Chondrocyte (in vitro differentiated cells): ENCODE results near the gene SDK2. TPM values are rescaled to one million over a fixed set of nuclear protein-coding genes. Genes with fewer than 3 reads are reported as not detected.
"Not testable (repeated sequence)": the region's sequence is repeated elsewhere in the genome, so short reads cannot be mapped to it uniquely, and the experiment has no call there.

Experiments
- DNase-seq: peaks from one replicate; pipeline ENCODE4 v3.0.0; 2021; ENCODE audit warnings: mixed read lengths, low spot score
- H3K27ac Mint-ChIP-seq: one replicate; pipeline ENCODE4 v1.8.0; 2021; ENCODE audit warnings: mild to moderate bottlenecking, moderate library complexity, mixed read lengths; ENCODE audit not compliant: unreplicated experiment
- H3K27me3 Mint-ChIP-seq: 2 replicates; pipeline ENCODE4 v1.8.0; 2021; ENCODE audit warnings: low read depth, mixed read lengths
- H3K36me3 Mint-ChIP-seq: 2 replicates; pipeline ENCODE4 v1.8.0; 2021; ENCODE audit warnings: low read depth, mixed read lengths
- H3K4me1 Mint-ChIP-seq: 2 replicates; pipeline ENCODE4 v1.8.0; 2021; ENCODE audit warnings: low read depth, mild to moderate bottlenecking, mixed read lengths
- H3K4me3 Mint-ChIP-seq: one replicate; pipeline ENCODE4 v1.8.0; 2021; ENCODE audit warnings: mild to moderate bottlenecking, moderate library complexity, mixed read lengths; ENCODE audit not compliant: unreplicated experiment
- H3K9me3 Mint-ChIP-seq: 2 replicates; pipeline ENCODE4 v1.8.0; 2021; ENCODE audit warnings: low read depth, mixed read lengths
- CTCF ChIP-seq: fragments of 200-600 bp; sonication (generic); IDR thresholded peaks from 2 replicates; pipeline ENCODE4 v1.5.0; 2021; ENCODE audit warnings: antibody characterized with exemption, mild to moderate bottlenecking, moderate library complexity
- total RNA-seq: library from RNA; stranded (reverse); gene quantifications from 3 replicates; pipeline ENCODE4 v1.2.1, GENCODE V29; 2021

The SDK2 gene
- total RNA-seq, 1 donor from 2014 or later = 15.8 TPM

GRCh38 chr17:73369817-73370490 is 274.3 kb downstream of the SDK2 start:
- DNase-seq, H3K4me1 Mint-ChIP-seq, H3K27me3 Mint-ChIP-seq, H3K27ac Mint-ChIP-seq, H3K4me3 Mint-ChIP-seq, H3K9me3 Mint-ChIP-seq, H3K36me3 Mint-ChIP-seq: not testable (repeated sequence)
- TF ChIP-seq CTCF = peak; percentile 93

DNA sequence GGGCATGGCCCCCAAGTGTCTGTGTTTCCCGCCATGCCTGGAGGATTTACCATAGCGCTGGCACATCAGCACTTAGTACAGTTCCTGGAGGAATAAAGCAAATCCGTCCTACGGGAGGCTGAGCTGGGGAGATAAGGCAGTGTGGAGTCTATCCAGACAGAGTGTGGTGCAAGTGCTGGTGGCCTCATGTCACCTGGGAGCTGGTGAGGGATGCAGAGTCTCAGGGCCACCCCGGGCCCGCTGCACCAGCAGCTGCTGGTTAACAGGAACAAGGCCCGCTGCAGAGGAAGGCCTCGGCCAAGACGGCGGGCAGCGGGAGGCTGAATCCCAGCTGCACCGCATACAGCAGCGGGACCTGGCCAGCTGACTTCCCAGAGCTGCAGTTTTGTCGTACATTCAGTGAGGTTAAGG is 275.1 kb downstream of the SDK2 start:
- no peak for TF ChIP-seq CTCF
- Mint-ChIP-seq H3K27me3 (no peaks in the 10 kb centered on the region), H3K36me3 (peaks cover 6% of the 10 kb centered on the region), H3K27ac (no peak overlapping the region), H3K4me3 (no peak overlapping the region), H3K9me3 (no peaks in the 10 kb centered on the region), H3K4me1 (peaks cover 8% of the 10 kb centered on the region)
- DNase-seq = no peak

GRCh38 chr17:73368085-73368631 is 276.1 kb downstream of the SDK2 start:
- H3K36me3 Mint-ChIP-seq = peaks cover 5% of the 10 kb centered on the region
- TF ChIP-seq CTCF = no peak
- DNase-seq = no peak
- no peaks in the 10 kb centered on the region for H3K27me3 Mint-ChIP-seq
- no peak overlapping the region for H3K27ac Mint-ChIP-seq
- H3K9me3 Mint-ChIP-seq = no peaks in the 10 kb centered on the region
- H3K4me1 Mint-ChIP-seq = peaks cover 8% of the 10 kb centered on the region
- no peak overlapping the region for H3K4me3 Mint-ChIP-seq

DNA sequence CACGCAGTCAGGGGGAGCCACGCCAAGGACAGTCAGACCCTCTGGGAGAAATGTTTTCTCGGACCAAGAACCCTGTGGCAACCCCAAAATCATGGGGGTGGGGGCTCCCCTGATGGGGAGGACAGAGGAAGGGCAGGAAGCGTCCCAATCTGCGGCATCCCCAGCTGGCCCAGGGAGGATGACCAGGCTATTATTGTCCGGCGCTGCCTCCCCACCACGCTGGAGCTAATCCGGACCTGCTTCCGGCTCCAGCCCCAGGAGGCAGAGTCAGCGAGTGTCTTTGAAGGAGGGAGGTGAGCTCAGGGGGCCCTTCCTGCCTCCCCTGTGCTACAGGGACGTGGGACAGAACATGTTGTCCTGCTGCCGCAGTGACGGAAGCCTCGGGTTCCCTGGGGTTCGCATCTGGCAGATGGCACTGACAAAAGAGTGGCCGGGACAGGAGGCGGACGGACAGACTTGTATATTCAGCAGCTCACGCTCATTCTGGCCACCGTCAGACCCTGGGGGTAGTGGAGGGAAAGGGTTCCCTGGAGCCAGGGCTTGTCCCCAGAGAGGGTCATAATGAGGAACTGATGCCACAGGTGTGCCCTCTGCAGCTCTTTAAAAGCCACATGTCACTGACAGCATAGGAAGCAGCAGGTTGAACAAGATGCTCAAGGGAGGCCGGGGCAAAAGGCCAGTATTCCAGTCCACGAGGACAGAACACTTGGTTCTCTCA is 278.2 kb downstream of the SDK2 start:
- no peak overlapping the region for H3K27ac Mint-ChIP-seq
- no peak overlapping the region for H3K4me3 Mint-ChIP-seq
- no peaks in the 10 kb centered on the region for H3K27me3 Mint-ChIP-seq
- H3K36me3 Mint-ChIP-seq = peaks cover 5% of the 10 kb centered on the region
- peaks cover 3% of the 10 kb centered on the region for H3K4me1 Mint-ChIP-seq
- H3K9me3 Mint-ChIP-seq = no peaks in the 10 kb centered on the region
- no peak for TF ChIP-seq CTCF
- DNase-seq = no peak

GRCh38 chr17:73365301-73365874 is 278.9 kb downstream of the SDK2 start:
- H3K27ac Mint-ChIP-seq = no peak overlapping the region
- H3K27me3 Mint-ChIP-seq = no peaks in the 10 kb centered on the region
- TF ChIP-seq CTCF = no peak
- DNase-seq = no peak
- peaks cover 5% of the 10 kb centered on the region for H3K36me3 Mint-ChIP-seq
- no peaks in the 10 kb centered on the region for H3K4me1 Mint-ChIP-seq
- no peaks in the 10 kb centered on the region for H3K9me3 Mint-ChIP-seq
- no peak overlapping the region for H3K4me3 Mint-ChIP-seq
